ENCODE results near the gene LYZL4.

Gene LYZL4, protein sequence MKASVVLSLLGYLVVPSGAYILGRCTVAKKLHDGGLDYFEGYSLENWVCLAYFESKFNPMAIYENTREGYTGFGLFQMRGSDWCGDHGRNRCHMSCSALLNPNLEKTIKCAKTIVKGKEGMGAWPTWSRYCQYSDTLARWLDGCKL

DNA sequence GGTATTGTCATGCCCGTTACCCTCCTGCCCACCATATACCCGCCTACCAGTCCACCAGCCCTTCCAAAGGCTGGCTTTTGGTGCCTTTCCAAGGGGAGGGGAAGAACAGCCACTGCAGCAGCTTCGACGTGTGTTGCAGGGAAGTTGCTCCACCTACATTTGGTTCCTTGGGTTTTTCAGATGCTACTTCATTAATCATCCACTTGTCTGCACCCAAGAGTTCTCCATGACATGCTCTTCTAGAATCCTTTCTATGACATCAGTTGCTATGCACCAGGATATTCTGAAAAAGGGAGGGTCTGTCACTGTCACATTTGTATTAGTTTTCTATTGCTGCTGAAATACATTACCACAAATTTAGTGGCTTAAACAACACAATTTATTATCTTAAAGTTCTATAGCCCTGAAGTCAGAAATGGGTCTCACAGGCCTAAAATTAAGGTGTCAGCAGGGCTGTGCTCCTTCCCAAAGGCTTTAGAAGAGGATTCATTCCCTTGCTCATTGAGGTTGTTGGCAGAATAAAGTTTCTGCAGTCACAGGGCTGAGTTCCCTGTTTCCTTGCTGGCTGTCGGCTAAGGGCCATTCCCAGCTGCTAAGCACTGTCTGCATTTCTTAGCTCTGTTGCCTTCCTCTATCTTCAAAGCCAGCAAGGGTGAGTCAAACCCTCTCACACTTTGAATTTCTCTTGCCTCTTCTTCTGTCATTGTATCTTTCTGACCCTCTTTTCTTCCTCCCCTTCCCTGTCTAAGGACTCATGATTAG, at the start of gene LYZL4:
Gene LYZL4, minus strand, starts transcription at position 241 of the 762 bp plus-strand sequence. CDS start 3,359 bp downstream, outside the sequence.
- Mint-ChIP-seq H3K4me3 (no peak within 1 kb of the TSS), H3K27ac (no peak within 1 kb of the TSS), H3K36me3 (ENCODE audit: low read depth) (no peaks in the 10 kb centered on the region), H3K4me1 (ENCODE audit: low read depth) (no peaks in the 10 kb centered on the region), H3K27me3 (ENCODE audit: low read depth) (peaks cover 7% of the 10 kb centered on the region), H3K9me3 (no peaks in the 10 kb centered on the region)

DNA sequence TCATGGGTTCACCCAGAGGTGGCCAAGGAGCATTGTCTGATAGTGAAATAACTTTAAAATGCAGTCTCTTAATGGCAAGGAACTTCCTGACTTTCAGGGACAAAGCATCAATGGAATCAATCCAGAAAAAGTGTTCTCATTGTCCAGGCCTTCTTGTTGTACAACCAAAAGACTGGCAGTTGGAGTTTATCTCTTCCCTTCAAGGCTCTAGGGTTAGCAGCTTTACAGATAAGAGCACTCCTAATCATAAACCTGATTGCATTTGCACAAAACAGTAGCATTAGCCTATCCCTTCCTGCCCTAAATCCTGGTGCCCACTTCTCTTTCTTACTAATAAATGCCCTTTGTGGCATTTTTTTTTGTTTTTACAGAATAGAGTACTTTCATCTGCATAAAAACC, 48.7 kb upstream of the LYZL4 start:
- H3K4me3 Mint-ChIP-seq: no peak overlapping the region
- H3K27me3 Mint-ChIP-seq (ENCODE audit: low read depth): peaks cover 22% of the 10 kb centered on the region
- H3K4me1 Mint-ChIP-seq (ENCODE audit: low read depth): no peaks in the 10 kb centered on the region
- H3K36me3 Mint-ChIP-seq (ENCODE audit: low read depth): no peaks in the 10 kb centered on the region
- H3K9me3 Mint-ChIP-seq: no peaks in the 10 kb centered on the region
- no peak overlapping the region for H3K27ac Mint-ChIP-seq

DNA sequence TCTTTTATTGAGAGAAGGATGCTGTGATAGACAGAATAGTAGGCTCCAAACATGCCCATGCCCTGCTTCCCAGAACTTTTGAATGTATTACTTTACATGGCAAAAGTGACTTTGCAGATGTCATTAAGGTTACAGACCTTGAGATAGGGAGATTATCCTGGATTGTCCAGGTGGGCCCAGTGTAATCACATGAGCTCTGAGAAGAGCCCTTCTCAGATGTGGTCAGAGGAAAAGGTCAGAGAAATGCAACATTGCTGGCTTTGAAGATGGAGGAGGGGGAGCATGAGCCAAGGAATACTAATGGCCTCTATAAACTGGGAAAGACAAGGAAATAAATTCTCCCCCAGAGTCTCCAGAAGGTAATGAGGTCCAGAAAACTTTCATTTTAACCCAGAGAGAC, 45.8 kb upstream of the LYZL4 start:
- peaks cover 17% of the 10 kb centered on the region for H3K27me3 Mint-ChIP-seq (ENCODE audit: low read depth)
- H3K9me3 Mint-ChIP-seq: no peaks in the 10 kb centered on the region
- no peaks in the 10 kb centered on the region for H3K36me3 Mint-ChIP-seq (ENCODE audit: low read depth)
- H3K4me1 Mint-ChIP-seq (ENCODE audit: low read depth): no peaks in the 10 kb centered on the region
- no peak overlapping the region for H3K4me3 Mint-ChIP-seq
- H3K27ac Mint-ChIP-seq: no peak overlapping the region

DNA sequence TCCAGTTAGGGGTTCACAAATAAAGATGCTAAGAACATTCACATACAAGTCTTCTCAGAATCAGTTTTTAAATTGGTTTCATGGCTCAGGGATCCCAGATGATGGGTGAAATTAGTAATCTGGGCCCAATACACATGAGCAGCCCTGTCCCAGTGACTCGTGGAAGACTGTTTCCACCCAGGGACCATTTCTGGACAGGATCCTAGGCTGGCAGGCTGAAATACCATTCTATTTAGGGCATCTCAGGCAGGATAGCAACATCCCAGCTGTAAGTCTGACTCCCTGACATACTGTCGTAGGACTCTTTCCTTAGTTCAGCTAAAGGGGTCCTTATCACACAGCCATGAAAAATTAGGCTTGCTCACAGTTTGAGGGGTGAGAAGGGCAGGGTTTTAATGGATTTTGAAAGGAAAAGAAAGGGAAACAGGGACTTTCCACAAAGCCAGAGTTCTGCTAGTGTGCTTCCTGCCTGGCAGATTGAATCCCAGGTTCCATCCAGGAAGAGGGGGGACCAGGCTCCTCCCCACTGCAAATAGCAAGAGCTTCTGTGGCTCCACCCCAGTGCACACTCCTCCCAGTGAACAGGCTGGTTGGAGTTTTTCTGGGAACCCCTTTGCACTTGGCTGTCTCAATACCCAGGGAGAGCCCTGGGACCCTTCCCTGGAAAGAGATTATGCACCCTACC, 41.3 kb upstream of the LYZL4 start:
- Mint-ChIP-seq H3K9me3 (no peaks in the 10 kb centered on the region), H3K4me1 (ENCODE audit: low read depth) (no peaks in the 10 kb centered on the region), H3K27me3 (ENCODE audit: low read depth) (peaks cover 2% of the 10 kb centered on the region), H3K27ac (no peak overlapping the region), H3K36me3 (ENCODE audit: low read depth) (no peaks in the 10 kb centered on the region), H3K4me3 (no peak overlapping the region)

DNA sequence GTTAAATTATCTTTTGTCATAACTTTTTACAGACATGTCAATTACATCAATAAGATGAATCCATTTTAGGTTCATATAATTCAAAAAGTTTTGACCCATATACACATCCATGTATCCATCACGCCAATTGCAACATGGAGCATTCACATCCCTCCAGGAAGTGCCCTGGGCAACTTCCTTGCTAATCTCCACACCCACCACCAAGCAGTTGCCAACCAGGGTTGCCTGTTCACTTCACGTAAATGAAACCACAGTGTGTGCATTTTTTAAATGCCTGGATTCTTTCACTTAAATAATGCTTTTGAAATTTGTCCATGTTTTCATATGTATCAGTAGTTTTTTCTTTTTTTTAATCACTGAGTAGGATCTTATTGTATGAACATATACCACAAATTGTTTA, 40.7 kb upstream of the LYZL4 start:
- no peak overlapping the region for H3K27ac Mint-ChIP-seq
- H3K4me3 Mint-ChIP-seq: no peak overlapping the region
- H3K27me3 Mint-ChIP-seq (ENCODE audit: low read depth): no peaks in the 10 kb centered on the region
- H3K9me3 Mint-ChIP-seq: no peaks in the 10 kb centered on the region
- H3K36me3 Mint-ChIP-seq (ENCODE audit: low read depth): no peaks in the 10 kb centered on the region
- H3K4me1 Mint-ChIP-seq (ENCODE audit: low read depth): no peaks in the 10 kb centered on the region

DNA sequence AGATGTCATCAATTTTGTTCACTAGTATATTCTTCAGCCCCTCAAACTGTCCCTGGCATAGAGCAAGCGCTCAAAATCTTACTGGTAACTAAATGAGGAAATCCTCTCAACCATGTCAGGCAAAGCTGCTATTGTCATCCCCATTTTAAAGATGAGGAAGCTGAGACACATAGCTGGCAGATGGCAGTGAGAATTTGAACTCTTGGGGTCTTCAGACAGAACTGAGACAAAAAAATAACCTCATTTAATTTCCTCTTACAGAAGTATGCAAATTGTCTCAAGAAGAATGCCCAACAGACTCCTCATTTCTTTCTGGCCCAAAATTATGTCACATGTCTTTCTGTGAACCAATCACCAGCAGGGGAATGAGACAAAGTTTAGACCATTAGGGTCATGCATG, 40.2 kb upstream of the LYZL4 start:
- Mint-ChIP-seq H3K36me3 (ENCODE audit: low read depth) (no peaks in the 10 kb centered on the region), H3K27ac (no peak overlapping the region), H3K4me3 (no peak overlapping the region), H3K4me1 (ENCODE audit: low read depth) (no peaks in the 10 kb centered on the region), H3K9me3 (no peaks in the 10 kb centered on the region), H3K27me3 (ENCODE audit: low read depth) (no peaks in the 10 kb centered on the region)

DNA sequence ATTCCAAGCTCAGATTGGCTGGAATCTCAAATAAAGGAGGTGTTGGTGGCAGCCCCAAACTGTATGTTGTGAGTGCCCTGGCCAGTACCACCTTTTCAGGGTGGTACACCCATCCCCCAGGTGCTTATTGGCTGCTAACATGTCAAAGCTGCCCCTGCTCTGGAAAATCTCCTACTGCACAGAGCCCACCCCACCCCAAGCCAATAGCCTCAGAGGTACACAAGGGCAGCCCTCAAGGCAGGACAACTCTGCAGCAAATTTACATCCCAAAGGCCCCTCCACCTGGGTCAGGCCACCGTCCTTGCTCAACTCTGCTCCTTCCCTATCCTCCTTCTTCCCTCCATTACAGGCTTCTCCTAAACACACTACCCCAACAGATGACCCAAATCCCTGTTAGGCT, 37.1 kb upstream of the LYZL4 start:
- Mint-ChIP-seq H3K27me3 (ENCODE audit: low read depth) (no peaks in the 10 kb centered on the region), H3K4me3 (no peak overlapping the region), H3K4me1 (ENCODE audit: low read depth) (no peaks in the 10 kb centered on the region), H3K27ac (no peak overlapping the region), H3K9me3 (no peaks in the 10 kb centered on the region), H3K36me3 (ENCODE audit: low read depth) (no peaks in the 10 kb centered on the region)

DNA sequence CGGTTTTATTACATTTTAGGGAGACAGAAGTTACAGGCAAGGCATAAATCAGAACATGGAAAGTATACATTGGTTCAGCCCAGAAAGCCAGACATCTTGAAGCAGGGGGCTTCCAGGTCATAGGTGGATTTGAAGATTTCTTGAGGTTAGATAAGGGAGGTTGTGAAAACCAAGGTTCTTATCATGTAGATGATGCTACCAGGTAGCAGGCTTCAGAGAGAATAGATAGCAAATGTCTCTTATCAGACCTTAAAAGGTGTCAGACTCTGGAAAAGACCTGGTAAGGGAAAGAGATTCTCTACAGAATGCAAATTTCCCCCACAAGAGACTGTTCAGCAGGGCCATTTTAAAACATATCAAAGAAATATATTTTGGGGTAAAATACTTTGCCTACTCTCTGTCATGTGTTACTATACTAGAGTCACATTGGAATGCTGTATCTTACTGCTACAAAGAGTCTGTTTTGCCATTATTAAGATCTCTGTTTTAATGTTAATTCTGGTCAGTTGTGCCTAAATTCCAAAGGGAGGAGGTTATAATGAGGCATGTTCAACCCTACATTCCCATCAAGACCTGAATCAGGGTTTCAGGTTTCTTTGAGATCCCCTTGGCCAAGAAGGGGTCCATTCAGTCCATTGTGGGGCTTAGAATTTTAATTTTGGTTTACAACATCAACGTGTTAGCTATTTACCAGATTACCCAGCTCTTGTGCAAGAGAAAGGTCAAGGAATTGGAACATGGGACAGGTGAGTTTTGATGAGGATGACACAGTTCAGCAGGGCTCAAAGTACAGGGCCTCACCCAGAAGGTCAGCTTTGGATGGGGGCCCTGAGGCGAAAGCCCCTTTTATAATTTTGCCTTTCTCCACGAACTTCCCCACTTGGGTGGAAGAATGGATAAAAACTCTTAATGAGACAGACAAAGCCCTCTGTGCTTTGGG, 36.0 kb upstream of the LYZL4 start:
- no peaks in the 10 kb centered on the region for H3K4me1 Mint-ChIP-seq (ENCODE audit: low read depth)

DNA sequence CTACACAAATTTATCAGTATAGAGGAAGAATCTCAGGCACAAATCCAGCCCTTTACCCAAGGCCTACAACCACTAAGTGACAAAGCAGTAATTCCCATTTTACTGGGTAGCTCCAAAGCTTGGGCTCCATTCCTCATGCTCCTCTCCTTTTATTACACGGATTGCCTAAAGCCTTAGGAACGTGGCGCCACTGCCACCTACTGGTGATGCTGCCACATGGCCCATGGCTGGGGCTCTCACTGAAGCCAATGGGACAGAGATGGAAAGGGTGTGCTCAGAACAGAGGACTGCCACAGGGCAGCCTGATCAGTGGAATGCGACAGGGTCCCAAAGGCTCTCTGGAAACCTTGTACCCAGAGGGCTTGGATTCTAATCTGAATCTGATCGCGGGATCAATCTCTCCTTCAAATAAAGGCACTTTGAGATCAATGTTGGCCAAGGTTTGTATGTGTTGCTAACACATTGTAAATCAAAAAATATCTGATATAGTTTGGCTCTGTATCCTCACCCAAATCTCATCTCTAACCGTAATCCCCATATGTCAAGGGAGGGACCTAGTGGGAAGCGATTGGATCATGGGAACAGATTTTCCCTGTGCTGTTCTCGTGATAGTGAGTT, 33.5 kb upstream of the LYZL4 start:
- no peaks in the 10 kb centered on the region for H3K9me3 Mint-ChIP-seq
- H3K27me3 Mint-ChIP-seq (ENCODE audit: low read depth): peaks cover 7% of the 10 kb centered on the region
- no peaks in the 10 kb centered on the region for H3K36me3 Mint-ChIP-seq (ENCODE audit: low read depth)
- H3K4me1 Mint-ChIP-seq (ENCODE audit: low read depth): no peaks in the 10 kb centered on the region
- no peak overlapping the region for H3K4me3 Mint-ChIP-seq
- H3K27ac Mint-ChIP-seq: no peak overlapping the region

More for the DNA sequence above, 36.0 kb upstream of the LYZL4 start:
- no peaks in the 10 kb centered on the region for H3K9me3 Mint-ChIP-seq
- H3K36me3 Mint-ChIP-seq (ENCODE audit: low read depth): no peaks in the 10 kb centered on the region
- H3K27me3 Mint-ChIP-seq (ENCODE audit: low read depth): no peaks in the 10 kb centered on the region
- no peak overlapping the region for H3K4me3 Mint-ChIP-seq
- no peak overlapping the region for H3K27ac Mint-ChIP-seq

DNA sequence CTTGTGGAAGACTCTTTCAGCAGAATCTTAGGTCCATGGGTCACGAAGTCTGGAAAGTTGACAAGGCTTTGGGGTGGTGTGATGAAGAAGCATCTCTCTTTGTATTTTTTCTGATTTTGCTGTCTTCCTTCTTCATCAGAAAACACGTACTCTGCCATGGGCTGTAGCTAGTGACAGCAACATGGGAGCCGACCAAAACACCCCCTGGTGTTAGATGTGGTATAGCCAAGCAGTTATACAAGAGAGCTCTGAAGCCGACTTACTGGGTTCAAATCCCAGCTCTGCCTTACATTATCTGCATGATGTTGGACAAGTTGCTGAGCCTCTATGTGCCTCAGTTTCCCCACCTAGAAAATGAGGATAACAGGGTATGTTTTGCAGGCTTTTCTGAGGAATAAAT, 32.9 kb upstream of the LYZL4 start:
- peaks cover 7% of the 10 kb centered on the region for H3K27me3 Mint-ChIP-seq (ENCODE audit: low read depth)
- no peak overlapping the region for H3K27ac Mint-ChIP-seq
- no peaks in the 10 kb centered on the region for H3K4me1 Mint-ChIP-seq (ENCODE audit: low read depth)
- no peaks in the 10 kb centered on the region for H3K9me3 Mint-ChIP-seq
- no peak overlapping the region for H3K4me3 Mint-ChIP-seq
- H3K36me3 Mint-ChIP-seq (ENCODE audit: low read depth): no peaks in the 10 kb centered on the region

DNA sequence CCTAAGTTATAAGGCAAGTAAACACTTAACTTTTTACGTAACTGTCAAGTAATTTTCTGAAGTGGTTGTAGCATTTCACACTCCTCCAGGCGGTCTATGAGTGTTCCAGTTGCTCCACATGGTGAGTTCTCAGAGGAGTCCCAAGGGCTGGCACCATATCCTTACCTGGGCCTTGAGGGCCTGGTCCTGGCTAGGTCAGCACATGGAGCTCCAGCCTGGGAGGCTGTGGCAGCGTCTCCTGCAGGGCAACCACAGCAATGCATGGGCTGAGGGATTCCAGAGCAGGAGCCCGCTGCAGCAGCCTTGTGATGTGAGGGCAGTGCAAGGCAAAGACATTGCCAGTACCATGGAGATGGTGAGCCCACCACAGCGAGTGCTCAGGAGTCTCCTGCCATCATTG, 32.2 kb upstream of the LYZL4 start:
- H3K4me3 Mint-ChIP-seq: no peak overlapping the region
- H3K27me3 Mint-ChIP-seq (ENCODE audit: low read depth): peaks cover 7% of the 10 kb centered on the region
- no peaks in the 10 kb centered on the region for H3K9me3 Mint-ChIP-seq
- no peaks in the 10 kb centered on the region for H3K4me1 Mint-ChIP-seq (ENCODE audit: low read depth)
- H3K27ac Mint-ChIP-seq: no peak overlapping the region
- H3K36me3 Mint-ChIP-seq (ENCODE audit: low read depth): no peaks in the 10 kb centered on the region

DNA sequence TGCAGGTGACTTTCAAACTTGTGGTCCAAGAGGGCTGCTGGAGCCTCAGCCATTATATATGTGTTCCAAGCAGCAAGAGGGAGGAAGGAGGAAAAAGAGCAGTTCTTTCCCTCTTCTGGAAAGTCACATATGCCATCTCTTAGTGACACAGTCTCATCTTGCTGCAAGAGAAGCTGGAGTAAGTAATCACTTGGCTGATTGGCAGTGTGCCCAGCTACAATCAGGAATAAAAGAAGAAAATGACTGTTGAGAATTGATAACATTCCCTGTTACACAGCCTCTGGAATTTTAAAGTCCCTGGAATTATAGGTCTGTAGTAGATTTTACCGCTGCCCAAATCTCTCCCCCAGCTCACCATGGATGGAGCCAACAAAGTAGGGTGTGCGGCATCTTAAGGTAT, 31.4 kb upstream of the LYZL4 start:
- H3K27ac Mint-ChIP-seq: no peak overlapping the region
- peaks cover 7% of the 10 kb centered on the region for H3K27me3 Mint-ChIP-seq (ENCODE audit: low read depth)
- H3K36me3 Mint-ChIP-seq (ENCODE audit: low read depth): no peaks in the 10 kb centered on the region
- H3K4me1 Mint-ChIP-seq (ENCODE audit: low read depth): no peaks in the 10 kb centered on the region
- no peaks in the 10 kb centered on the region for H3K9me3 Mint-ChIP-seq
- no peak overlapping the region for H3K4me3 Mint-ChIP-seq

DNA sequence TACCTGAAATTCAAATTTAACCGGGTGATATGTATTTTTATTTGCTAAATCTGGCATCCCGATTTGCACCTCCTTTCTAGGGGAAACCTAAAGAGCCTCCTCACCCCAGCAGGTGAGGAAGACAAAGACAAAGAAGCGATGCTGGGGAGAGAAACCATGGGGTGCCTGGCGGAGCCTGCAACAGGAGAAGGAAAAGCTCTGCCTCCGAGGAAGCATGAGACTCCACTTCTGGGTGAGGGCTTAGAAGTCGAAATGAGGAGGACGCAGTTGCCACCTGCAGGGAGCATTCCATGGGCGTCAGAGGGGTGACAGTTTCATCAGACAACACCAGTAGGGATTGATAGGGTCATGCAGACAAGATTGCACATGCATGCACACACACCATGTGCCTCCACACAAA, 30.5 kb upstream of the LYZL4 start:
- H3K27me3 Mint-ChIP-seq (ENCODE audit: low read depth): peaks cover 7% of the 10 kb centered on the region
- H3K36me3 Mint-ChIP-seq (ENCODE audit: low read depth): no peaks in the 10 kb centered on the region
- no peak overlapping the region for H3K27ac Mint-ChIP-seq
- H3K9me3 Mint-ChIP-seq: no peaks in the 10 kb centered on the region
- H3K4me1 Mint-ChIP-seq (ENCODE audit: low read depth): no peaks in the 10 kb centered on the region
- no peak overlapping the region for H3K4me3 Mint-ChIP-seq

All from T-helper 1 cell treated with Interleukin-12 subunit alpha and Interleukin-12 subunit beta and Interleukin-4 antibody, amounts not matched to agents 30 μg/mL and 1 μg/mL, for 36 hours (primary cell).